ENCODE results near the gene NIPA2. TPM values are rescaled to one million over a fixed set of nuclear protein-coding genes. Genes with fewer than 3 reads are reported as not detected.

The NIPA2 gene
- total RNA-seq, 2 experiments from 2014 or later, result 42.2 to 47.9 TPM

DNA sequence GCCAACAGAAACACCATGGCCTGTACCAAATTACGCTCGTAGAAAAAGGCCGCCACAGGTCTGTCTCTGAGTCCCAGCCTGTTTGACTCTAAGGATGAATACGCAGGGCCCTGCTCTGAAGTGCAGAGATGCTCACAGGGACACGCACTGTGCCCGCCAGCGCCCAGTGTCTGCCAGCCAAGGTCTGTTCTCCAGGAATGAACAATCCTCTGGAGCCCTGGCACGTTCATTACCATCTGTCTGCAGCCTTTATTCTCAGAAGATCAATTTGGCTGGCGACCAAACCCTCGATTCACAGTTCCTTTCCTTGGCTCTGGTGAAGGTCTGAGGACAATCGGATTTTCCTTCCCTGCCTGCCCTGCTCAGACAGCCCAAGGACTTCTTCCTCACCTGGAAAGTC, 66.3 kb downstream of the NIPA2 start:
- H3K4me1 Mint-ChIP-seq, result no peaks in the 10 kb centered on the region
- H3K9me3 Mint-ChIP-seq, result no peaks in the 10 kb centered on the region
- H3K4me3 Mint-ChIP-seq, result no peak overlapping the region
- H3K27ac Mint-ChIP-seq, result no peak overlapping the region
- DNase-seq (no peak), ATAC-seq (ENCODE audit: low read depth) (no peak)
- H3K36me3 Mint-ChIP-seq, result no peaks in the 10 kb centered on the region
- no peaks in the 10 kb centered on the region for H3K27me3 Mint-ChIP-seq
- POLR2A ChIA-PET, result no interaction called here

DNA sequence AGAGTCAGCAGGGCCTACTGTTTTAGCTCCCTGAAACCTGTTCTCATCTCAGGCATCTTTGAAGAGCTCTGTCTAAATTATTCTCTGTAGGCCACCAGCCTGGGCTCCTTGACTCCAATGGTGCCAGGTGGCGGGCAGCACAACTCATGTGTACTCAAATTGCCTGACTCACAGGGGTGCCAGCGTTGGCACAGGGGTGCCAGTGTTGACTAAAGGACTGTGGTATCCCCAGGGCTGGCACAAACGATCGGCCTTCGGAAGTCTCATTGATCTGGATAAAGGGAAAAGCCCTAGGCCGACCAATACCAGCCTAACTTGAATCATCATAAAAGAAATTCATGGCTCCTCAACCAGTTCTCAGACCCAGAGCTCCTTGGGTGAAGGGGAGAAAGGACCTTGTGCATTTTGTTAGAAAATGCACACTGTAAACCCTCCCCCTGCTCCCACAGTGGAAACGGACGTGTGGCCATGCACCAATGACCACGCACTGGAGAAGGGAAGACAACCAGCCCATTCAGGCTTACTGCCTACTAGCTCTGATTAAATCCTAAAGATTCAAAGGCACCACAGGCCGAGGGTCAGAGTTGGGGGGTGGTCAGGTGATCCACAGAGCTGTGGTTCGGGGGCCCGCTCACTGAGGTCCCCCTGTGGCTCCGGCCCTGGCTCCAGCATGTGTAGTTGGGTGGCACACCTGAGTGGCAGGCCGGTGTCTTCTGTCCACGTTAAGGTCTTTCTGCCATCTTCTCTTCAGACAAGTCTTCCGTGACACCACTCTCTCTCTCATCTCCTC, 68.9 kb downstream of the NIPA2 start:
- Mint-ChIP-seq H3K27ac (no peak overlapping the region), H3K4me3 (no peak overlapping the region), H3K9me3 (no peaks in the 10 kb centered on the region), H3K36me3 (no peaks in the 10 kb centered on the region), H3K4me1 (no peaks in the 10 kb centered on the region), H3K27me3 (no peaks in the 10 kb centered on the region)
- POLR2A ChIA-PET, result no interaction called here
- no peak for DNase-seq
- no peak for ATAC-seq (ENCODE audit: low read depth)

- ATAC-seq (ENCODE audit: low read depth), result no peak
- POLR2A ChIA-PET, result no interaction called here
- Mint-ChIP-seq H3K9me3 (no peaks in the 10 kb centered on the region), H3K27ac (no peak overlapping the region), H3K36me3 (no peaks in the 10 kb centered on the region), H3K27me3 (no peaks in the 10 kb centered on the region), H3K4me3 (no peak overlapping the region), H3K4me1 (no peaks in the 10 kb centered on the region)
- DNase-seq, result no peak
These were observed 70.4 kb downstream of the NIPA2 start for GRCh38 chr15:22908830-22909229.

- Mint-ChIP-seq H3K4me3 (no peak overlapping the region), H3K4me1 (no peaks in the 10 kb centered on the region), H3K27me3 (no peaks in the 10 kb centered on the region), H3K27ac (no peak overlapping the region), H3K9me3 (no peaks in the 10 kb centered on the region), H3K36me3 (peaks cover 3% of the 10 kb centered on the region)
- no peak for DNase-seq
- no peak for ATAC-seq (ENCODE audit: low read depth)
- POLR2A ChIA-PET, result no interaction called here
These were observed 72.8 kb downstream of the NIPA2 start for GRCh38 chr15:22911306-22911705.

DNA sequence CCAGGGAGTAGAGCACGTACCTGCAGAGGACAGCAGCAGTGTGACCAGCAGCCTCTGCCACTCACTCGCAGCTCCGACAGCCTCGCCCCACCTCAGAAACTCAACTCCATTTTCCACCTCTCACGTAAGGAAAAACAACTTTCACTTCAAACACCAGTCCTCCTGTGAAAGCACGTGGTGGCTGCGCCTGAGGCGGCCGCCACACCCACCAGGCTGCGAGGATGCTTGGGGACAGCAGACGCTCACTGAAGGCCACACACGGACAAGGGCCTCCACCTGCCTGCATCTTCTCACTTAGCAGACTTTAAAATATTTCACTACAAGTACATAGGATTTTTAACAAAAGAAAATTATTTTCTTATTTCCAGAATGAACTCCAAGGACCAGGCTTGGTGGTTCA, 73.8 kb downstream of the NIPA2 start:
- Mint-ChIP-seq H3K36me3 (peaks cover 3% of the 10 kb centered on the region), H3K27me3 (no peaks in the 10 kb centered on the region), H3K9me3 (no peaks in the 10 kb centered on the region), H3K27ac (no peak overlapping the region), H3K4me1 (no peaks in the 10 kb centered on the region), H3K4me3 (no peak overlapping the region)
- no peak for ATAC-seq (ENCODE audit: low read depth)
- DNase-seq, result no peak
- POLR2A ChIA-PET, result no interaction called here

GRCh38 chr15:22913646-22914380, 75.3 kb downstream of the NIPA2 start:
- Mint-ChIP-seq H3K27me3 (no peaks in the 10 kb centered on the region), H3K4me1 (no peaks in the 10 kb centered on the region), H3K36me3 (peaks cover 3% of the 10 kb centered on the region), H3K9me3 (no peaks in the 10 kb centered on the region), H3K27ac (no peak overlapping the region), H3K4me3 (no peak overlapping the region)
- POLR2A ChIA-PET, result no interaction called here
- DNase-seq (no peak), ATAC-seq (ENCODE audit: low read depth) (no peak)

- H3K27ac Mint-ChIP-seq, result no peak overlapping the region
- POLR2A ChIA-PET, result no interaction called here
- H3K9me3 Mint-ChIP-seq, result no peaks in the 10 kb centered on the region
- DNase-seq, result no peak
- H3K27me3 Mint-ChIP-seq, result no peaks in the 10 kb centered on the region
- H3K4me3 Mint-ChIP-seq, result no peak overlapping the region
- peaks cover 3% of the 10 kb centered on the region for H3K36me3 Mint-ChIP-seq
- no peak for ATAC-seq (ENCODE audit: low read depth)
- no peaks in the 10 kb centered on the region for H3K4me1 Mint-ChIP-seq
These were observed 77.5 kb downstream of the NIPA2 start for GRCh38 chr15:22915866-22916515.

- no peaks in the 10 kb centered on the region for H3K9me3 Mint-ChIP-seq
- no peaks in the 10 kb centered on the region for H3K27me3 Mint-ChIP-seq
- no peak for ATAC-seq (ENCODE audit: low read depth)
- no peak for DNase-seq
- peaks cover 3% of the 10 kb centered on the region for H3K36me3 Mint-ChIP-seq
- H3K4me1 Mint-ChIP-seq, result no peaks in the 10 kb centered on the region
- no peak overlapping the region for H3K27ac Mint-ChIP-seq
- no peak overlapping the region for H3K4me3 Mint-ChIP-seq
- POLR2A ChIA-PET, result no interaction called here
These were observed 78.3 kb downstream of the NIPA2 start for GRCh38 chr15:22916606-22917350.

DNA sequence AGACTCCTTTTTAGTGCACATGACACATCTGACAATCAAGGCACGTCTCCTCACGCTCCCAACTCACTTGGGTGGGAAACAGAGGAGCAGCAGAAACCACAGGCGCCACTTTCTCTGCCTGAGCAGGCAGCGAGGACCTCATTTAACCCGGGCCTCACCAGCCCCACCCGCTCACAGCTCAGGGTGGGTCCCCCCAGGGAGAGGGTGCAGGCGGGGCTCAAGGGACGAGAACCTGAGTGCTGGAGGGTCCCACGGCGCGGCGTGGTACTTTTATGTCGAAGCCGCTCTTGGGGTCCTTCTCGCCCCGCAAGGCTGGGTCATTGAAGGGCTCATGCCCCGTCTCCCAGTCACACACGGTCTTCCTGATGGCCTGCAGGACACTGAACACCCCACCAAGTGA, 79.1 kb downstream of the NIPA2 start:
- Mint-ChIP-seq H3K4me3 (no peak overlapping the region), H3K27ac (no peak overlapping the region), H3K4me1 (no peaks in the 10 kb centered on the region), H3K27me3 (no peaks in the 10 kb centered on the region), H3K36me3 (peaks cover 3% of the 10 kb centered on the region), H3K9me3 (no peaks in the 10 kb centered on the region)
- no peak for DNase-seq
- POLR2A ChIA-PET, result no interaction called here
- no peak for ATAC-seq (ENCODE audit: low read depth)

Other genes with a start within 250 kb of the NIPA2 start
- 10 to 100 TPM; 17.1 to 19.9 TPM for gene NIPA1, start 52.0 kb upstream of the NIPA2 start, total RNA-seq
- gene CYFIP1, start 141.7 kb downstream of the NIPA2 start, total RNA-seq, result 10 to 100 TPM; 12.6 to 12.7 TPM
- gene TUBGCP5, start 200.9 kb downstream of the NIPA2 start, total RNA-seq, result 10 to 100 TPM; 20.4 to 20.8 TPM